ENCODE results near the gene GLOD4.

GLOD4 gene

GRCh38 chr17:718075-718474 lies 64.0 kb downstream of the GLOD4 start:
- DNase-seq (ENCODE audit: low read depth): no peak
- TF ChIP-seq CTCF (conservative IDR thresholded peaks at IDR 0.05; ENCODE audit: control insufficient read depth, insufficient read depth, low read depth, low read length): no peak

More at GRCh38 chr17:718075-718474, 64.0 kb downstream of the GLOD4 start:
- H3K4me3 ChIP-seq (ENCODE audit: control insufficient read depth, low read depth, low read length): no peak overlapping the region
